ENCODE results near the gene MYH7.
A peak's percentile ranks its signal among the peaks of the same experiment; 100 is the strongest.
"Not testable (repeated sequence)": the region's sequence is repeated elsewhere in the genome, so short reads cannot be mapped to it uniquely, and the experiment has no call there.

The MYH7 gene

GRCh38 chr14:23465261-23465660 is 29.8 kb upstream of the MYH7 start:
- no peak overlapping the region for H3K4me3 ChIP-seq (ENCODE audit: low read depth, low read length)
- no peak for DNase-seq (ENCODE audit: low read depth)
- TF ChIP-seq MAX (IDR thresholded peaks at IDR 0.05; ENCODE audit: low read depth, low read length) (no peak), MYC (IDR thresholded peaks at IDR 0.05; ENCODE audit: low read depth, low read length) (no peak), CTCF (IDR thresholded peaks at IDR 0.05; ENCODE audit: low read depth, low read length) (no peak), POLR2A (IDR thresholded peaks at IDR 0.05; ENCODE audit: extremely low read depth, insufficient read length) (no peak)

- no peak for TF ChIP-seq MAX (IDR thresholded peaks at IDR 0.05; ENCODE audit: low read depth, low read length)
- TF ChIP-seq CTCF (IDR thresholded peaks at IDR 0.05; ENCODE audit: low read depth, low read length) = no peak
- no peak for TF ChIP-seq POLR2A (IDR thresholded peaks at IDR 0.05; ENCODE audit: extremely low read depth, insufficient read length)
- TF ChIP-seq MYC (IDR thresholded peaks at IDR 0.05; ENCODE audit: low read depth, low read length) = no peak
- no peak overlapping the region for H3K4me3 ChIP-seq (ENCODE audit: low read depth, low read length)
- DNase-seq (ENCODE audit: low read depth) = no peak
Observed at GRCh38 chr14:23464700-23465099, 29.2 kb upstream of the MYH7 start.

- no peak overlapping the region for H3K4me3 ChIP-seq (ENCODE audit: low read depth, low read length)
- DNase-seq (ENCODE audit: low read depth) = no peak
- TF ChIP-seq CTCF (IDR thresholded peaks at IDR 0.05; ENCODE audit: low read depth, low read length) (no peak), POLR2A (IDR thresholded peaks at IDR 0.05; ENCODE audit: extremely low read depth, insufficient read length) (no peak), MYC (IDR thresholded peaks at IDR 0.05; ENCODE audit: low read depth, low read length) (no peak), MAX (IDR thresholded peaks at IDR 0.05; ENCODE audit: low read depth, low read length) (no peak)
Observed at GRCh38 chr14:23460960-23461359, 25.5 kb upstream of the MYH7 start.

- TF ChIP-seq MYC (IDR thresholded peaks at IDR 0.05; ENCODE audit: low read depth, low read length) = no peak
- TF ChIP-seq MAX (IDR thresholded peaks at IDR 0.05; ENCODE audit: low read depth, low read length) = no peak
- no peak for TF ChIP-seq POLR2A (IDR thresholded peaks at IDR 0.05; ENCODE audit: extremely low read depth, insufficient read length)
- no peak for TF ChIP-seq CTCF (IDR thresholded peaks at IDR 0.05; ENCODE audit: low read depth, low read length)
- no peak for DNase-seq (ENCODE audit: low read depth)
- H3K4me3 ChIP-seq (ENCODE audit: low read depth, low read length) = no peak overlapping the region
Observed at GRCh38 chr14:23457587-23458445, 22.4 kb upstream of the MYH7 start.

- H3K4me3 ChIP-seq (ENCODE audit: low read depth, low read length) = not testable (repeated sequence)
- peak; percentile 18 for DNase-seq (ENCODE audit: low read depth)
Observed at GRCh38 chr14:23456883-23457586, 21.6 kb upstream of the MYH7 start.

GRCh38 chr14:23454445-23454856 is 19.0 kb upstream of the MYH7 start:
- TF ChIP-seq POLR2A (IDR thresholded peaks at IDR 0.05; ENCODE audit: extremely low read depth, insufficient read length) = no peak
- no peak overlapping the region for H3K4me3 ChIP-seq (ENCODE audit: low read depth, low read length)
- DNase-seq (ENCODE audit: low read depth) = no peak

All from NB4 (cell line).